NCI-H2171 (cell line): ENCODE measurements around the gene ALPL.

Experiments used
- DNase-seq: peaks from one replicate; lab custom pipeline; 2025; lab: John Stamatoyannopoulos, UW

ALPL gene

GRCh38 chr1:21530368-21531016, 21.3 kb downstream of the ALPL start:
- DNase-seq: no peak

DNA sequence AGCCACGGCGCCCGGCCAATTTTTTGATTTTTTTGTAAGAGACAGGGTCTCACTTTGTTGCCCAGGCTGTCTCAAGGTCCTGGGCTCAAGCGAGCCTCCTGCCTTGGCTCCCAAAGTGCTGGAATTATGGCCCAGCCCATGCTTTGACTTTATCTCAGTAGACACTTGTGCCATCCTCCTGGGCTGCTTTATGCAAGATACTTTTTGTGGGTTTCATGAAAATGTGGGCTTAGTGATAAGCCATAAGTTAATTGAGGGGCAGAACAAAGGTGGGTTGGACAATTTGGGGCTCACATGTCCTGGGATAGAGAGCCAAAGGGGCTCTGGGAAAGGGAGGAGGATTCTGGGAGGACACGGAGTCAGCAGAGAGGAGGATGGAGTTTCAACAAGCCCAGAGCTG, 22.0 kb downstream of the ALPL start:
- no peak for DNase-seq

- DNase-seq: no peak
Observed at GRCh38 chr1:21532496-21532895, 23.3 kb downstream of the ALPL start.

GRCh38 chr1:21532992-21533534, 23.8 kb downstream of the ALPL start:
- DNase-seq: no peak

DNA sequence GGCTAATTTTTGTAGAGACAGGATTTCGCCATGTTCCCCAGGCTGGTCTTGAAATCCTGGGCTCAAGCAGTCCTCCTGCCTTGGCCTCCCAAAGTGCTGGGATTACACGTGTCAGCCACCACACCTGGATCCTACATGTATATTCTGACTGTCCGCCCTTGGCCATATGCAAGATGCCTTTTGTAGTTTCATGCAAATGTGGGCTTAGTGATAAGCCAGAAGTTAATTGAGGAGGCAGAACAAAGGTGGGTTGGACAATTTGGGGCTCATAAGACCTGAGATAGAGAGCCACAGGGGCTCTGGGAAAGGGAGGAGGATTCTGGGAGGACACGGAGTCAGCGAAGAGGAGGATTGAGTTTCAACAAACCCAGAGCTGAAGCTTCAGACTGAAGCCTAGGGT, 24.9 kb downstream of the ALPL start:
- no peak for DNase-seq

- DNase-seq: peak; percentile 63
Observed at GRCh38 chr1:21534674-21535378, 25.6 kb downstream of the ALPL start.

DNA sequence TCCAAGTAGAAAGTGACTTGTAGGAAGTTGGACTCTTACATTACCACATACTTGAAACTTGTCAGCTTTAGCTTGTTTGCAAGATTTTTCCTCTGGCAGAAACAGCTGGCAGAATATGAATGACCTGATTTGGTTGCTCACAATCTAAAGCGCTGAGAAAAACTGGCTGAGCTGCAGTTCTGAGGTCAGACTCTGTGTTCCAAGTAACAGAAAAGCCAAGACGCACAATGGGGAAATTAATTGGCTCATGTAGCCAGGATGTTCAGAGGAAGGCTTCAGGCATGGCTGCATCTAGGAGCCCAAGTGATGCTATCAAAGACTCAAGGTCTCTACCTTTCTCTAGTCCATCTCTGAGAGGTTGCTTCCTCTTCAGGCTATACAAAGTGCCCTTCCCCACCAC, 27.0 kb downstream of the ALPL start:
- no peak for DNase-seq

- DNase-seq: no peak
Observed at GRCh38 chr1:21537511-21537931, 28.3 kb downstream of the ALPL start.

GRCh38 chr1:21537932-21538630, 28.9 kb downstream of the ALPL start:
- DNase-seq: no peak

- DNase-seq: no peak
Observed at GRCh38 chr1:21539933-21540332, 30.7 kb downstream of the ALPL start.

- DNase-seq: no peak
Observed at GRCh38 chr1:21541329-21541728, 32.1 kb downstream of the ALPL start.

GRCh38 chr1:21541835-21542234, 32.6 kb downstream of the ALPL start:
- DNase-seq: no peak

- DNase-seq: no peak
Observed at GRCh38 chr1:21543598-21543997, 34.4 kb downstream of the ALPL start.

- no peak for DNase-seq
Observed at GRCh38 chr1:21544095-21544494, 34.9 kb downstream of the ALPL start.

DNA sequence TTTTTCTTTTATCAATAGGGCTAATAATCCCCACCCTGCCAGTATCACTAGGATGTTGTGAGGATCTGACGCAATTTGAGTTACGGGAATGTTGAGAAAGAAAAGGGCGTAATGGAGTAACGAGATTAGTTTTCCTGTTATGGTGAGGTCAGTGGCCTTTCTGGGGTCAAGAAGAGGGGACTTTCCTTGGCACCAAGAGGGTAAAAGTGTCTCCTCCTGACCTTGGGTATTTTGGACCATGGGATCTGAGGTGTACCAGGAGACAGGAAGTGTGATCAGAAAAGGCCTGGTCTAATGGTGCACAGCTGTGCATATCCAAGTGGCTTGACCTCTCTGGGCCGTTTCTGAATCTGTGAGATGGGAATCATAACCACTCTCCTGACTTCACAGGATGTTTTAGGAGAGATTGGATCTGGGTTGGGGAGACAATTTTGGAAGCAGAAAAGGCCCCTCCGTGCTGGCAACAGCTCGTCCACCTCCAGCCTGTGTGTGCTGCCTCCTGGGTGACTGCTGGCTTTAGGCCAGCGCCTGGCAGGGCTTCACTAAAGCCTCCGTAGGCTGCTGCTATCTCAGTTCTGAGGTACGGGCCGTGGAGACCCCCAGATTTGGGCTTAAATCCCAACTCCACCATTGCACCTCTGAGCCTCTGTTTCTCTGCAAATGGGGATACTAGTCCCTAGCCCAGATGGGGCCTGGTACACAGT, 37.1 kb downstream of the ALPL start:
- DNase-seq: no peak

DNA sequence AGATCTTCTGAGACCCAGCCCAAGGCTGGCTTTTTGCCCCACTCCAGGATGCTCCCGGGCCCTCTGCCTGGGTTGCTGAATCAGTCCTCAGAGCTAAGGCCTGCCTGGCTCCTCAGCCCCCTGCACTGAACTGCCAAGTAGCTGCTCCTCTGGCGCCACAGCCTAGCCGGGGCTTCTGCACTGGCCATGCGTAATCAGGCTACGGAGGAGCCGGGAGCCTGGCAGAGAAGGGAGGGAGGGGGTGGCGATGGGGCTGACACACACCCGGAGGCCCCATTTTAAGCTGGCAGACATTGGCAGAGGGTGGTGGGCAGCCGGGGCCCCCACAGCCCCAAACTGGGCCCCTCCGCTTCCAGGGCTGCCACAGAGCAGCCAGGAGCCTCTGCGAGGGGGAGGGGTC, 38.7 kb downstream of the ALPL start:
- DNase-seq: no peak

DNA sequence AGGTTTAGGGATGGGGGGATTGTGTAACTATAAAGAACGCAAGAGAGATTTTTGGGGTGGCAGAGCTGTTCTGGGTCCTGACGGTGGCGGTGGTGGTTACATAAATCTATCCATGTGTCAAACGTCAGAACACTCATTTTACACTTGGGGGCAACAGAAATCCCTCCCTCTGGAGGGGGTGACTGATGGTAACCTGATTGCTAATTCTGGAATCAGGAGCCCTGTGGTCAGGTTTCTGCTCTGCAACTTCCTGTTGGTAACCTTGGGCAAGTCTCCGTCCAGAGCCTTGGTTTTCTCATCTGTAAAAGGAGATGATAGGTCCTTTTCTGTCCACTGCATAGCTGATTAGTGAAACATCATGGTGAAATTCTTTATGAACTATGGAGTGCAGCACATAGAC, 40.9 kb downstream of the ALPL start:
- DNase-seq: no peak

- no peak for DNase-seq
Observed at GRCh38 chr1:21550866-21551475, 41.7 kb downstream of the ALPL start.

- no peak for DNase-seq
Observed at GRCh38 chr1:21552715-21553114, 43.5 kb downstream of the ALPL start.

DNA sequence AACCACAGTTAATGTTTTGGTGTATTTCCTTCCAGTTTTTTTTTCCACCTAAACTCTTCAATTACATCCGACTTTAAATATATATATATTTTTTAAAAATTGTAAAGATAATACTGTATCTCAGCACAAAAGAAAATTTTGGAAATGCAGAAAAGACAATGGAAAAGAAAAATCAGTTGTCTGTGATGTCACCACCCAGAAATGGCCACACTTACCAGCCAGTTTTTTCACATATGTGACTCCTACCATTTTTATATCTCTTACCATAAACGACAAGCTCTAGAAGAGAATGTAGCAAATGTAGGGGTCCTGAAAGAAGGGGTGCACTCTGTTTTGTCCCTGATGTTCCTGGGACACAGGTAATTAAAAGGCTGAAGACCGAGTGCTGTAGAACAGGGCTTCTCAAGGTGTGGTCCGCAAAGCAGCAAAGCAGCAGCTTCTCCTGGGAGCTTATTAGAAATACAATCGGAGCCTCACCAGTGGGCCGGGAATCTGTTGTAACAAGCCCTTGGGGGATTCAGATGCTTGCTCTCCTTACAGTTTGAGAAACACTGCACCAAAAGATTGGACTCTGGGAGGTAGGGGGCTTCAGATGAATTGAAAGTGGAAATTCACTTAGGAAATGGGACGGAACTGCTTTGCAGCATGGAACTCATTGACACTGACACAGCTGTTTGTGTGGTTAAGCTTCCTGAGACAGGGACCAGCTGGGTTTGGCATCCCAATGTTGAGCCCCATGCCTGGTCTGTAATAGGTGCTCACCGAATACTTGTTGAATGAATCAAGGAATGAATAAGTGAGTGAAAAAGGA, 44.1 kb downstream of the ALPL start:
- DNase-seq: peak; percentile 59
